Measurements from ENCODE around the gene MMP15. TPM values are rescaled to one million over a fixed set of nuclear protein-coding genes. Genes with fewer than 3 reads are reported as not detected.

The MMP15 gene
- total RNA-seq, 4 donors from 2014 or later = 36.5 to 105 (median 80.5) TPM

GRCh38 chr16:58053682-58054005 lies 28.1 kb downstream of the MMP15 start:
- WGBS, 2 donors = 95 to 96% methylated on average over 5 of the region's 5 CpGs
- H3K36me3 ChIP-seq = no peaks in the 10 kb centered on the region
- H3K27me3 ChIP-seq = no peaks in the 10 kb centered on the region
- H3K4me3 ChIP-seq (replicated peaks in 1 of 3) = no peak overlapping the region
- no peak overlapping the region for H3K27ac ChIP-seq
- H3K4me1 ChIP-seq = peaks cover 39 to 48% of the 10 kb centered on the region in 2 donors
- no peak for DNase-seq
- intact Hi-C loops (cut with DNase I) = no loop called here
- H3K9me3 ChIP-seq = no peaks in the 10 kb centered on the region
- TF ChIP-seq CTCF (IDR thresholded peaks at IDR 0.05) = no peak
- no peak for TF ChIP-seq POLR2A (IDR thresholded peaks at IDR 0.05)

DNA sequence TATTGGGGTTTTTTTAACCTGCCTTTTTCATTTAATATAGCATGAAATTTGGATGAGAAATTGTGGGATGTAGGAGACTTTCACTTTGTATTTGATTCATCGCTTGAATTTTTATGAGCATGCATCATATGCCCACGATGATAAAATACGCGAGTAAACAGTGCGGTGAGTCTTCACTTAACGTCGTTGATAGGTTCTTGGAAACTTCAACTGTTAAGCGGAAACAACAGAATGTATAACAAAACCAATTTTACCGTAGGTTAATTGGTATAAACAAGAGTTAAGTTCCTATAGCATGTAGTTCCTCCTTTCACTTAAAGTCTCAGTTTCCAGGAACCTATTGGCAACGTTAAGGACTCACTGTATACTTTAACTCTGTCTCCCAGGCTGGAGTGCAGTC lies 28.7 kb downstream of the MMP15 start:
- H3K4me1 ChIP-seq = peaks cover 35 to 41% of the 10 kb centered on the region in 2 donors
- H3K36me3 ChIP-seq = no peaks in the 10 kb centered on the region
- 78 to 84% methylated on average over 10 of the region's 10 CpGs for WGBS, 2 donors
- intact Hi-C loops (cut with DNase I) = no loop called here
- no peak for DNase-seq
- no peak overlapping the region for H3K27ac ChIP-seq
- H3K4me3 ChIP-seq (replicated peaks in 1 of 3) = no peak overlapping the region
- no peak for TF ChIP-seq CTCF (IDR thresholded peaks at IDR 0.05)
- TF ChIP-seq POLR2A (IDR thresholded peaks at IDR 0.05) = no peak
- no peaks in the 10 kb centered on the region for H3K27me3 ChIP-seq
- H3K9me3 ChIP-seq = no peaks in the 10 kb centered on the region

DNA sequence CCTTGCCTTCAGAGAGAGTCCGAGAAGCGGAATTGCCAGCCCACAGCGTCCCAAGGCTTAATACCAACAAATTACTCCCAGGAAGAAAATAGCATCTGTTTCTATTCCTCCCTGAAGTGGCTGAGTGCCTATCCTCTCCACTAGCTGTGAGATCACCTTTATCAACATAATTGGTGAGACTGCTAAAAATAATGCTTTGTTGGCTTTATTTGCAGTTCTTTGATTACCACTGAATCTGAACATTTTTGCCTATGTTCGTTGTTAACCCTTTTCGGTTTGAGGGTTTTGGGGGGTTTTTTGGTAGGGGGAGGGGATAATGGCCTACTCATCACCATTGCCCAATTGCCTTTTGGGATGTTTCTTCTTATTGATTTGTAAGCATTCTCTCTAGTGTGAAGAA lies 31.0 kb downstream of the MMP15 start:
- Histone ChIP-seq H3K36me3 (no peaks in the 10 kb centered on the region), H3K9me3 (no peaks in the 10 kb centered on the region), H3K4me1 (peaks cover 15 to 21% of the 10 kb centered on the region in 2 donors), H3K4me3 (replicated peaks in 1 of 3) (no peak overlapping the region), H3K27me3 (no peaks in the 10 kb centered on the region), H3K27ac (peak overlapping the region in 2 of 3 donors; percentile 24 to 27)
- TF ChIP-seq CTCF (IDR thresholded peaks at IDR 0.05) = no peak
- no peak for TF ChIP-seq POLR2A (IDR thresholded peaks at IDR 0.05)
- intact Hi-C loops (cut with DNase I) = no loop called here
- WGBS, 2 donors = 64 to 71% methylated on average over 5 of the region's 5 CpGs
- DNase-seq = peak in 1 of 2 donors; percentile 37

GRCh38 chr16:58057121-58057520 lies 31.6 kb downstream of the MMP15 start:
- intact Hi-C loops (cut with DNase I) = no loop called here
- no peak for DNase-seq
- peaks cover 9 to 15% of the 10 kb centered on the region in 2 donors for H3K4me1 ChIP-seq
- WGBS, 2 donors = 80 to 87% methylated on average over 5 of the region's 5 CpGs
- no peak overlapping the region for H3K4me3 ChIP-seq (replicated peaks in 1 of 3)
- peak overlapping the region in 2 of 3 donors; percentile 24 to 27 for H3K27ac ChIP-seq
- TF ChIP-seq CTCF (IDR thresholded peaks at IDR 0.05) = no peak
- TF ChIP-seq POLR2A (IDR thresholded peaks at IDR 0.05) = no peak
- H3K36me3 ChIP-seq = no peaks in the 10 kb centered on the region
- no peaks in the 10 kb centered on the region for H3K9me3 ChIP-seq
- no peaks in the 10 kb centered on the region for H3K27me3 ChIP-seq

DNA sequence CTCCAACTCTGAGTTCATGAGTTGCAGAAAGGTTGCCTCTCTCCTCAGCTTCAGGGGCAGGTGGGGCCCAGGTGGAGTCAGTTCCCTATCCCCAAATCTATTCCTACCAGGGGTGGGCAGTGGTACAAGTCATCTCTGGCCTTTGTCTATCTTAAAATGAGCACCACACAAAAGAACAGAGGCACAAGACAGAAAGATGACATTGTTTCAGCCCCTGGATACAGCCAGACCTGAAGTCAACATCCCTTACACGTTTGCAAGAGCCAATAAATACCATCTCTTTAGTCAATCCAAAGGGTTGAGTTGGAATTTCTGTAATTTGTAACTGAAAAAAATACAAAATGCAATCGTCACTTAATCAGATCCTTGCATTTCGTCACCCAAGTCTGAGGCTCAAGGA lies 32.2 kb downstream of the MMP15 start:
- Histone ChIP-seq H3K4me3 (replicated peaks in 1 of 3) (no peak overlapping the region), H3K27ac (no peak overlapping the region), H3K4me1 (peaks cover 9 to 18% of the 10 kb centered on the region in 2 donors), H3K9me3 (no peaks in the 10 kb centered on the region), H3K36me3 (no peaks in the 10 kb centered on the region), H3K27me3 (no peaks in the 10 kb centered on the region)
- no peak for DNase-seq
- intact Hi-C loops (cut with DNase I) = no loop called here
- TF ChIP-seq CTCF (IDR thresholded peaks at IDR 0.05) (no peak), POLR2A (IDR thresholded peaks at IDR 0.05) (no peak)
- WGBS, 2 donors = 81 to 87% methylated on average over 3 of the region's 3 CpGs
